PFSK-1 (cell line): ENCODE measurements around the gene SLC5A8.

Experiments
- FOXP2 ChIP-seq: optimal IDR thresholded peaks from 2 replicates; pipeline ENCODE3; 2011; ENCODE audit warnings: borderline replicate concordance, control low read depth, inconsistent platforms; ENCODE audit not compliant: insufficient read depth; ENCODE audit errors: extremely low read length, extremely low read depth
- POLR2AphosphoS5 ChIP-seq: IDR thresholded peaks from 2 replicates; pipeline ENCODE4 v1.6.1; 2012; ENCODE audit warnings: low read depth, mild to moderate bottlenecking, control low read depth, low read length, moderate library complexity
- SIN3A ChIP-seq: IDR thresholded peaks from 2 replicates; pipeline ENCODE4 v1.6.1; 2012; ENCODE audit warnings: mild to moderate bottlenecking, low read length, moderate library complexity, borderline replicate concordance; ENCODE audit not compliant: insufficient read depth
- TAF1 ChIP-seq: IDR thresholded peaks from 2 replicates; pipeline ENCODE4 v1.6.1; 2012; ENCODE audit warnings: low read length, control low read depth, borderline replicate concordance; ENCODE audit not compliant: insufficient read depth
- TF ChIP-seq, protein P1 (sequence below), 2 experiments: IDR thresholded peaks; 2 replicates each; pipeline versions ENCODE4 v1.6.1 to v1.8.0; 2011 to 2012; ENCODE audit warnings: low read depth in 2 of 2, low read length in 2 of 2, control low read depth in 1 of 2, inconsistent platforms in 1 of 2, mild to moderate bottlenecking in 1 of 2, moderate library complexity in 1 of 2; ENCODE audit not compliant: insufficient read depth in 1 of 2

- no peak for TF ChIP-seq POLR2AphosphoS5
- TF ChIP-seq, protein P1, sequence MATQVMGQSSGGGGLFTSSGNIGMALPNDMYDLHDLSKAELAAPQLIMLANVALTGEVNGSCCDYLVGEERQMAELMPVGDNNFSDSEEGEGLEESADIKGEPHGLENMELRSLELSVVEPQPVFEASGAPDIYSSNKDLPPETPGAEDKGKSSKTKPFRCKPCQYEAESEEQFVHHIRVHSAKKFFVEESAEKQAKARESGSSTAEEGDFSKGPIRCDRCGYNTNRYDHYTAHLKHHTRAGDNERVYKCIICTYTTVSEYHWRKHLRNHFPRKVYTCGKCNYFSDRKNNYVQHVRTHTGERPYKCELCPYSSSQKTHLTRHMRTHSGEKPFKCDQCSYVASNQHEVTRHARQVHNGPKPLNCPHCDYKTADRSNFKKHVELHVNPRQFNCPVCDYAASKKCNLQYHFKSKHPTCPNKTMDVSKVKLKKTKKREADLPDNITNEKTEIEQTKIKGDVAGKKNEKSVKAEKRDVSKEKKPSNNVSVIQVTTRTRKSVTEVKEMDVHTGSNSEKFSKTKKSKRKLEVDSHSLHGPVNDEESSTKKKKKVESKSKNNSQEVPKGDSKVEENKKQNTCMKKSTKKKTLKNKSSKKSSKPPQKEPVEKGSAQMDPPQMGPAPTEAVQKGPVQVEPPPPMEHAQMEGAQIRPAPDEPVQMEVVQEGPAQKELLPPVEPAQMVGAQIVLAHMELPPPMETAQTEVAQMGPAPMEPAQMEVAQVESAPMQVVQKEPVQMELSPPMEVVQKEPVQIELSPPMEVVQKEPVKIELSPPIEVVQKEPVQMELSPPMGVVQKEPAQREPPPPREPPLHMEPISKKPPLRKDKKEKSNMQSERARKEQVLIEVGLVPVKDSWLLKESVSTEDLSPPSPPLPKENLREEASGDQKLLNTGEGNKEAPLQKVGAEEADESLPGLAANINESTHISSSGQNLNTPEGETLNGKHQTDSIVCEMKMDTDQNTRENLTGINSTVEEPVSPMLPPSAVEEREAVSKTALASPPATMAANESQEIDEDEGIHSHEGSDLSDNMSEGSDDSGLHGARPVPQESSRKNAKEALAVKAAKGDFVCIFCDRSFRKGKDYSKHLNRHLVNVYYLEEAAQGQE (IDR thresholded peaks at IDR 0.05; ENCODE audit: insufficient read depth in 1 of 2, low read depth in 2 of 2, low read length in 2 of 2), result no peak
- TF ChIP-seq TAF1, result no peak
- no peak for TF ChIP-seq SIN3A
- no peak for TF ChIP-seq FOXP2
Observed at GRCh38 chr12:101256266-101256665, 46.2 kb upstream of the SLC5A8 start.
